AG09309 (cell line): ENCODE measurements around the gene RIC8A.
A peak's percentile ranks its signal among the peaks of the same experiment; 100 is the strongest.

Experiments used
- DNase-seq: peaks from one replicate; pipeline ENCODE4 v3.0.0-alpha.2; 2010; ENCODE audit warnings: low read depth
- H3K4me3 ChIP-seq: 2 replicates; pipeline ENCODE4 v1.5.1; 2011; ENCODE audit warnings: mild to moderate bottlenecking, low read depth, low read length, moderate library complexity; ENCODE audit not compliant: control insufficient read depth
- CTCF ChIP-seq: IDR thresholded peaks from 2 replicates; pipeline ENCODE4 v1.5.1; 2011; ENCODE audit warnings: mild to moderate bottlenecking, low read depth, low read length, inconsistent platforms; ENCODE audit not compliant: insufficient read depth, control insufficient read depth; ENCODE audit errors: missing control alignments

RIC8A gene

GRCh38 chr11:209275-210121, 2.0 kb downstream of the RIC8A start:
- DNase-seq, result no peak
- TF ChIP-seq CTCF, result no peak
- peak overlapping the region; percentile 91 for H3K4me3 ChIP-seq

GRCh38 chr11:210122-210802, 2.8 kb downstream of the RIC8A start:
- TF ChIP-seq CTCF, result no peak
- no peak for DNase-seq
- H3K4me3 ChIP-seq, result peak overlapping the region; percentile 91

- peak overlapping the region; percentile 91 for H3K4me3 ChIP-seq
- no peak for TF ChIP-seq CTCF
- no peak for DNase-seq
These were observed 3.3 kb downstream of the RIC8A start for GRCh38 chr11:210803-211180.

GRCh38 chr11:211295-211694, 3.8 kb downstream of the RIC8A start:
- no peak overlapping the region for H3K4me3 ChIP-seq
- no peak for TF ChIP-seq CTCF
- DNase-seq, result no peak

GRCh38 chr11:211741-212140, 4.2 kb downstream of the RIC8A start:
- no peak for TF ChIP-seq CTCF
- no peak for DNase-seq
- H3K4me3 ChIP-seq, result no peak overlapping the region

GRCh38 chr11:212150-213100, 4.9 kb downstream of the RIC8A start:
- no peak for TF ChIP-seq CTCF
- DNase-seq, result no peak
- H3K4me3 ChIP-seq, result no peak overlapping the region
